Right renal pelvis (tissue), 4 donors: ENCODE results near the gene UBASH3B. TPM values are rescaled to one million over a fixed set of nuclear protein-coding genes. Genes with fewer than 3 reads are reported as not detected.
"Not testable (repeated sequence)": the region's sequence is repeated elsewhere in the genome, so short reads cannot be mapped to it uniquely, and the experiment has no call there.

Experiments used
- DNase-seq, 4 donors: peaks; one replicate each; pipeline ENCODE4 v3.0.0-alpha.2; 2013; ENCODE audit warnings: low read depth in 4 of 4, low spot score in 3 of 4, missing footprints in 1 of 4
- polyA plus RNA-seq, 4 donors: library from polyadenylated mRNA; unstranded; fragments of 120-200 nt; gene quantifications; one replicate each; pipeline ENCODE4 v1.2.1, GENCODE V29; 2013; ENCODE audit not compliant: insufficient read length in 4 of 4

Gene UBASH3B
- polyA plus RNA-seq, 4 donors: 7.3 to 9.0 (median 7.9) TPM

DNA sequence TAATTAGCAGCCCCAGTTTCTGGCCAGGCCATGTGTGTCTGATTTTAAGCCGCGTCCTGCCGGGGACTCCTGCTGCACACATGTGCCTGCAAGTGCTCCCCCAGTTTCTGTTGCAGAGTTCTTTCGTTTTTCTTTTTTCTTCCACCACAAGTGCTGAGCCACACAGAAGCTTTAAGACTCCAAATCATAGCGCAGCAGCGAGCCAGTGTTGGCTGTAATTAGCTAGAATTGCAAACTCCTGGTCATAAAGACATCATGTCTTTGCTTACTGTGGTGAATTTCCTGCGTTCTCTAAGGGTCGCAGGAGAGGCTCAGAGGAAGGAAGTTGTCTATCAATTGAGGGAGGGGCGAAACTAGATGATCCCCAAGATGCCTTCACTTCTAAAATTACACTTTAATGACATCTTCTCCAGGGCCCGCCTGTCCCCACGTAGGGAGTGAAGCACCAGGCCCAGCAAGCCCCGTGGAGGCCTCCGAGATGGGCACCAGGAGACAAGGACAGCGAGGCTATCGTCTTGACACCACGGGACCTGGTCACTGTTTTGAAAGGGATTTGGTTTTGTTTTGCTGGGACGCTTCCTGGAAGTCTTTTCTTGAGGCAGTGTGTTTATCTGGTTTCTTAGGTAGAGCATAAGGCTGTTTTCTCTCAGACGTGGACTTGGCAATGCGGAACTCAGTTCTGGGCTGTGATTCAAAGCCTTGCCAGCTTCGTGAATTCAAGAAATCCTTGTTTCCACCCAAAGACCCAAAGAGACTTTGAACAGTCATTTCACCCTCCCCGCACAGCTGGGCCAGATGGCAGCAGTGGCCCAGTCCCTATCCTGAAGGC is 71.8 kb downstream of the UBASH3B start:
- no peak for DNase-seq

DNA sequence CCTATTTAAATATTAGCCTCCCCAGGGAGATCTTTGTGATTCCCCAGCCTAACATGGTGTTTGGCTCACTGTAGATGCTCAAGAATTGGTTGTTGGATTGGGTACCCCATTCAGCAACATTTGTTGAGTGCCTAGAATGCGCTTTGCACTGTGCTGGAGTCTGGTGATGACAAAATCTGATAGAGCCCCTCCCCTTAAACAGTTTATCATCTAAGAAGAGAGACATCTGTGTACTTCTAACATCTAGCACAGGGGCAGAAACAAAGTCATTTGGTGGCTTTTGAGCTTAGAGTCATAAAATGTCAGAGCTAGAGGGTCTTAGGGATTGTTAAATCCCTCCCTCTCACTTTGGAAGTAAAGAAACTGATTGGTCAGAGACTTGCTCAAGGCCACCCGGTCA is 73.0 kb downstream of the UBASH3B start:
- no peak for DNase-seq

DNA sequence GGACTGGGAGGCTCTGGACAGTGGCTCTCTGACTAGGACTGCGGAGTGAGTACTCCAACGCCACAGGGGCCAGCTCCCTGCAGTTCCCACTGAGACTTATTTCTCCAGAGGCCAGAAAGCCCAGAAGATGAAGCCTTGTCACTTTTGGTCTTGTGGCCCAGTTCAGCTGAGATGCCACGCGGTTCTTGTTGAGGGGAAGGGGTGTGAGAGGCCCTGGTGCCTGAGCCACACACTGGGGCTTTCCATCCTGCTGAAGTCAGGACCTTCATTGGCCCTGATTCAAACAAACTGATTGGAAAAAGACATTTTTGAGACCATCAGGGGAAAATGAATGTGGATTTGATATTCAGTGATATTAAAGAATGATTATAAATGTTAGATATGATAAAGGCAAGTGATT is 73.6 kb downstream of the UBASH3B start:
- DNase-seq: no peak

DNA sequence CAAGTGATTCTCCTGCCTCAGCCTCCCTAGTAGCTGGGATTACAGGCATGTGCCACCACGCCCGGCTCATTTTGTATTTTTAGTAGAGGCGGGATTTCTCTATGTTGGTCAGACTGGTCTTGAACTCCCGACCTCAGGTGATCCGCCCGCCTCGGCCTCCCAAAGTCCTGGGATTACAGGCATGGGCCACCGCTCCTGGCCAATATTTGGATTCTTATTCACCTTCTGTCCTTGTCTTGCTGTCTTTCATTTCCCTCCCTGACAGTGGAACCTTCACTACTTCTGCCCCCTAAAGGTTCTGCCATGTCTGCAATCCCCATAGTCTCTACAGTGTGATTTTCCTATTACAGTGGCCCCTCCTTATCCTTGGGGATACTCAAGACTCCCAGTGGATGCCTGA is 75.2 kb downstream of the UBASH3B start:
- not testable (repeated sequence) for DNase-seq

DNA sequence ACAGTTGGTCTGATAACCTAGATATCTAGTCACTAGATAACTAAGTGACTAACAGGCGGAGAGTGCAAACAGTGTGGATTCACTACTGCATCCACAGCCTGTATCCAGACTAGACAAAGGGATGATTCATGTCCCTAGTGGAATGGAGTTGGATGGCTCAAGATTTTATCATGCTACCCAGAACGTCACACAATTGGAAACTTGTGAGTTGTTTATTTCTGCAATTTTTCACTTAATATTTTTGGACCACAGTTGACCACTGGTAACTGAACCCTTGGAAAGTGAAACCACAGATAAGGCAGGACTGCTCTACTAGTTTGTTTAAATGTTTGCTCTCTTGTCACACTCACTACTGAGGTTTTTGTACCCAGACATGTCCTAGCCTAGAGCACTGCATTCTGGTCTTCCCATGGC is 76.0 kb downstream of the UBASH3B start:
- DNase-seq: no peak

DNA sequence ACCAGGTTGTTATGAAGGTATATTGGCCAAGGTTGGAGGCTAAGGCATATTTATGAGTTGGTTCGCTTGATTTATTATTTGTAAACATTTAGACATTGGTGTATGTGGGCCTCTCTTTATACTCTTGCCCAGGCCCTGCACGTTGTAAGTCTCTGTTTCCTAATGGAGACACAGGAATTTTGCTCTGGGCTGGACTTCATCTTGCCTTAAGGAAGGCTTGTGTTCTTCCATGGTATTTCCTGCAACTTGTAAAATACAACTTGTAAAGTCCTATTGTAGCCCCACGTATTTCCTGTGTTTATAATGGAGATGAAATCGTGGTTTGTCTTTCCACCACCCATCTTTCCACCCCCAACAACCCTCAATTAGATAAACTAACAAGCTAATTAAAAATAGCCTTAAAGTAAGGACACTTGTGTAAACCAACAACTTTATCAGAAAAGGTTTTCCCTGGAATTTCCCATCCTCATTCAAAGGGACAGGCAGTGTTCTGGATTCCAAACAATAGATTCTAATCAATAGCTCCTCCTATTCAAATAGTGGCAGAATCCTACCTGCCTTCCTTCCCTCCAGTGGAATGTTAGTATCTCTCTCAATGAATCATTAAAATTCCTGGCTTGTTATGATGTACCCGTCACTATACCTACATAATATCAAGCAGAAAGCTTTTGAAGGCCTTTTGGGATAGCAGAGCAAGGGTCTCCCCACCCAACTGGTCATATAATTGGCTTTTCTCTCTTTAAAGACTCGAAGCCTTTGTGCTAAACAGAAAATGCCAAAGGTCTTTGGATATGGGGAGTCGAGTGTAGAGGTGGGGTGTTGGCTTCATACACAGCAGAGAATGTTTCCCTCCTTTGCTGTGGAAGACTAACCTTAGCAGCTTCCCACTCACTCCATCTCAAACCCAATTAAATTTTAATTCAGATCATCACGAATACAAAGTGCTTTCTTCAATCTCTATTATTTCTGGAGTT is 77.1 kb downstream of the UBASH3B start:
- no peak for DNase-seq

DNA sequence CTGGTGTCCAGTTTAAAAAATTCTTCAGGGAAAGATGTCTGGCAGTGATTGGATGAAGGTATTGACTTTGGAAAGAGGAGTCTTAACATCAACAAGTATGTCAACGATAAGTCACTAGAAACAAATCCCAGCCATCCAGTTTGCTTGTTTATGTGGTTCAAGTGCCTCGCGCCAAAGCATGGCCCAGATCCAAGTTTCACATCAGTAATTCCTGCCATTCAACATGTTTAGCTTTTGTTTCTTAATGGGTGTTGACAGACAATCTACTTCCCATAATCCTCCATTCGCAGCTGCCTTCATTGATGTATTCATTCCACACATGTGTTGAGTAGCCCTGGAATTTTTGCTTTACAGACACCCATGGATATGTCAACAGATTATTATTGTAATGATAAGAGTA is 77.8 kb downstream of the UBASH3B start:
- DNase-seq: no peak

DNA sequence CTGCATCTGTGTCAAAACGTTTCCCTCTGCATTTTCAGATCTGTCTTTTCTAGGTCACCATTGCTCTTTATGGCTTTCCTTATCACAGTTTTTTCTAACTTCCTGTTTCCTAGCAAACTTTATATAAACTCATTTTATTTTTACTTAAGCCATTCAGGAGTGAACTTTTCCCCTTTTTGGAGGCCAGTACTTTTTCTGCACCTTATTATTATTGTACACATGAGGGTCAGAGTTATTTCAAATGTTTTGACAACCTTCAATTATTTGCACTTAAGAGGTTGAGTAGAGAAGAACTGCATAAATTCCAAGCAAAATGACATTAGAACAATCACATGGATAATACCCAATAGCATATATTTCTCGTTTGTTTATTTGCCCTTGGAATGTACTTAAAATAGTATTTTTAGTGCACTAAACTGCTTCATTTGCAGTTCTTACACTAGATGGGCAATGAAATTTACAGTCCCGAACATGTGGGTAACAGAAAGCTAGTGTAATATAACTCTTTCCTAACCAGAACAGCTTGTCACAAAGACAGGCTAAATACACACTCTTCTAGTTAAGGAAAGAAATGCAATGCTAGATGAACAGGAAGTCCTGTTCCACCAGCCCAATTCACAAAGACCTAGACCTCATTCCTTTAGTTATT is 79.5 kb downstream of the UBASH3B start:
- DNase-seq: no peak

DNA sequence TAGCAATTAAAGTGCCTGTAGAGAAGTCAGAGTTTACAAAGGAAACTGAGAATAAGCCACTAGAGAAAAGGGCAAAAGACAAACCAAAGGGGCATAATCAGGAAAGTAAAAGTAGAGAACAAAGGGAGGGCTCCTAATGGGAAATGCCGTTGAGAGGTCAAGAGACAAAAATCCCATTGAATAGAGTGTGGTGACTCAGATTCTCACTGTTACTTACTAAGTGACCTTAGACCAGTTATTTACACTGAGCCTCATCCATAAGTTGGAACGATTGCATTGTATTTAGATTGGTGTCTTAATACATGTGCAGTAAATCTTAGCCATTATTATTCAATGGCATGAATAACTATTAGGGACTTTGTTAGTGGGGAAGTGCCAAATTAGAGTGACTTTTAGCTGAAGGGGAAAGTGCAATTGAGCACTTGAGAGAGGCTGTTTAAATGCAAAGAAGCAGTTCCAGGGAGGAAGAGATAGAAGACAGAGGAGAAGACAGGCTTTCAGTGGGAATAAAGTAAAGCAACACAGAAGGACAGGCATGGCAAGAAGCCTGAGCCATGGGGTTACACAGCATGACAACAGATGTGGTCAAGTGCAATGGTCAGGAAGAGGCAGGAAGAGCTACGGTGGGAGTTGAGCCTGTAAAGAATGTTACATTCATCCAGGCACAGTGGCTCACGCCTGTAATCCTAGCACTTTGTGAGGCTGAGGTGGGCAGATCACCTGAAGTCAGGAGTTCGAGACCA is 82.6 kb downstream of the UBASH3B start:
- DNase-seq: no peak

DNA sequence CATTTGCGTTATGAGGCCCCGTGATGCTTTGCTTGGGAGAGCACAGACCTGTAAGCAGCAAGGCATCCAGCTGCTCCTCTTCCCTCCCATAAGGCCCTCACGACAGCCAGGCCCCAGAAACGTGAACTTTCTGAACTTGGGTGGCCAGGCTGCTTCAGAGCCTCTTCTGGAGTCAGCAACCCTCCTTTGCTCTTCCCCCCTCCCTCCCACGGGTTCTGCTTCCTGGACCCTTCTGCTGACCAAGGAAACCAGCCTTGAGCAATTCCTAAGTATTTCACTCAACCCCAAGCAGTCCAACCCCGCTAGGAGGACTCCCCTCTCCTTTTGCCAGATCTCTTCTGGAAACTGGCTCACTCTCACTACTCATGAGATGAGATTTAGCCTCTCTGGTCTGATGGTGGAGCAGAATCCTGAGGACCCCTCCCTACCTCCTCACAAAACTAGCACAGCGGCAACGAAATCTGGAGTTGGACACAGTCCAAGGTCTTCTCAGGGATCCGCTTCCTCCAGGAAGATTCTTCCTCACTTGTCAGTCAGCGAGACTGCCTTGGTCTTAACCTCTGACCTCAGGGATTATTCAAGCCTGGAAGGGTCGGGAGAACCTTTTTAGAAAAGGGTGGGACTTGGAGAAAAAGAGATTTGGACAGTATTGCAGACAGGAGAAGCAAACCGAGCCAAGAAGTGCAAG is 86.2 kb downstream of the UBASH3B start:
- no peak for DNase-seq

DNA sequence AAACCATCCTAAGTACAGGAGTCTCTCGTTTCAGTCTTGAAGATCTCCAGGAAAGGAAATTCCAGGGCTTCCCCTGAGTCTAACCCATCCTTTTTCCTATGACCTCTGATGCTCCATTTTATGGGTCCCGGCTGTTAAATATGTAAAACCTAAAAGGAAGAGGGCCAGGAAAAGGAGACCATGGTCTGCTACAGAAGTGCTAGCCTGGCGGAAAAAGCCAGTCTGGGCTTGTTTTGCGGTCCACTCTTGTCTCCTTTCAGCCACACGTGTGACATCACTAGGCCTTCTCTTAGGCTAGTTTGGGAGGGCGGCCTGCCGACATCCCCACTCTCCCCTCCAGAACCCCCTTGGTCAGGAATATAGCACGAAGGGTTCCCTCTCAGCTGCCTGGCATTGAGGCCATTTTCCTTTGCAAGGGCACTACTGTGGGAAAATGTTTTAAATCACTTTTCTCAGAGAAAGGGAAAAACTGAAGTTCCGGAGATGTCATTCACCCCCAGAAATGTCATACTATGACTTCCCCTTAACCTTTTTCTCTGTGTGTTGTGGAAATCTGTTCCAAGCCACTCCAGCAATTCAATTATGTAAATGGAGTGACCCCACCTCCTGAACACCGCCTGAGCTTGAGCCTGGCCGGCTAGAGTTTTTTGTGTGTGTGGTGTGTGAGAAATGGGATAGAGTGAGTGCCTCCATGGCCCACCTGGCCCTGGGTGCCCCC is 86.9 kb downstream of the UBASH3B start:
- no peak for DNase-seq

DNA sequence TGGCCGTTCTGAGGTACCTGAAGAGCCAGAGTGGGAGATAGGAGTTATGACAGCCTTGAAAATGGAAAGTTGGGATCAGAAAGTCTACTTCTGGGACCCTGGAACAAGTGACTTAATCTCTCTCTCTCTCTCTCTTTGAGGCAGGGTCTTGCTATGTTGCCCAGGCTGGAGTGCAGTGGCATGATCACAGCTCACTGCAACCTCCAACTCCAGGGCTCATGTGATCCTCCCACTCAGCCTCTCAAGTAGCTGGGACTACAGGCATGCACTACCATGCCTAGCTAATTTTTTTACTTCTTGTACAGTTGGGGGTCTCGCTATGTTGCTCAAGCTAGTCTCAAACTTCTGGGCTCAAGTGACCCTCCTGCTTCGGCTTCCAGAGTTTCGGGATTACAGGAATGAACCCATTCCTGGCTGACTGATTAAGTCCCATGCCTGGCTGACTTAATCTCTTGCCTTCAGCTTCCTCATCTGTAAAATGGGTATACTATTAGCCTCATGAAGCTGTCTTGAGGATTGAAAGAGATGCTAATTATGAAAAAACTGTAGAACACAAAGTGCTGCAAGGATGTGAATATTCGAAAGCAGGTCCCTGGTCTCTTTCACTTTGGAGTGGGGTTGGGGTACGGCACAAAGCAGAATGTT is 87.7 kb downstream of the UBASH3B start:
- DNase-seq: no peak

DNA sequence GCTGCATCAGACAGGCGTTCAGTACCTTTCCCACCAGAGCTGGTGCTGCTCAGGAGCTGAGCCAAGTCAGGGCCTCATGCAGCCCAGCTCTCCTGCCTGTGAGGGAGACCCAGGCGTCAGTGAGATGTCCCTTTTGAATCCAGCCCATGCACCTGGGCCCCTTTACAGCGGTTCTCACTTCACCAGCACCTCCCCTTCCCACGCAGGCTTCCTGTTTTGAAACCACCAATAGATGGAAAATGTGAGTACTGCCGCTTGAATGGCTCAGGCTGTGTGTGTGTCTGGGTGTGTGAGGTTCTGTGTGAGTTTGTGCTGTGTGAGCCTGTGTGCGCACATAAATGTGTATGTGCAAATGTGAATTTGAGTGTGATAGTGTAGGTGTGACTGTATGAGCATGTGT is 88.4 kb downstream of the UBASH3B start:
- no peak for DNase-seq

DNA sequence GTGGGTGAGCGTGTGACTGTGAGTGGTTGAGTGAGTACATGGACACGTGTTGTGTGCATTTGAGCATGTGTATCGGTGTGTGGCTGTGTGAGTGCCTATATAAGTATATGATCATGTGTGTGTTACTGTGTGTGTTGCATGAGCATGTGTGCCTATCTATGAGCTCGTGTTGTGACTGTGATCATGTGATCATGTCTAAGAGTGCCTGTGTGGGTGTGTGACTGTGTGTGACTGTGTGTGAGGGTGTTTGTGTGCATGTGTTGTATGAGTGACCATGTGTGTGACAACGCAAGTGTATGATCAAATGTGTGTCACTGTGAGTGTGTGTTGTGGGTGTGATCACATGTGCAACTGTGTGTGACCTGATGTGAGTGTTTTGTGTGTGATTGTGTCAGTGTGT is 88.8 kb downstream of the UBASH3B start:
- DNase-seq: no peak

DNA sequence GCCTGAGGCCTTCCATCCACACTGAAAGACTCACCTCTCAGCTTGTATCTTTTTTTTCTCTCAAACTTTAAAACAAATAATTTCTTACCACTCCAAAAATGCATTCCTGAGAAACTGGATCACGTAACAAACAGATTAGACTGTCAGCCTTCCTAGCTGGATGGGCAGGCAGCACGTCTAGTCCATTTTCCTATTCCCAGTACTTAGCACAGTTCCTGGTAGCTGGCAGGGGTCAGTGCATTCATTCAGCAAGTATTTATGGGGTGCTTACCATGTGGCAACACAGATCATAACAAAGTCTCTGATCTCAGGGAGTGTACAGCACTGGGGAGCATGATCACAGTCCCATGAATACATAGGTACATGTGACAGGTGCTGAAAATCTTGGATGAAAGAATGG is 89.6 kb downstream of the UBASH3B start:
- no peak for DNase-seq

DNA sequence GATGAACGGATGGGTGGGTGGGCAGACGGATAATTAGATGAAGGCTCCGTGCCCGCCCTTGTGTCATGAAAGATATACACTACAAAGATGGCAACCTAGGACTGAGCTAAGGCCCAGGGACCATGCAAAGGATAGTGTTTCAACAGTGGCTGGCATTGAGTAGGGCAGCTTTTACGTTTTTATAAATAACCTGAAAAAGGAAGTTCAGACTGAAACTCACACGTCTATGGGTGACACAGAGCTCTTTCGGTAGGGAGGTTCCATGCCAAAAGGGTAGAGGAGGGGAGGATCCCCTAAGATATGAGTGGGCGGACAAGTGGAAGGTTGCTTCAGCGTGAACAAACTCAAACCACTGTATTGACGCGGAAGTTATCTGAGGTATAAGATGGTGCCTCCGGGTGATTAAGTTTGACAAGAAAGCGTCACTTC is 90.5 kb downstream of the UBASH3B start:
- no peak for DNase-seq

DNA sequence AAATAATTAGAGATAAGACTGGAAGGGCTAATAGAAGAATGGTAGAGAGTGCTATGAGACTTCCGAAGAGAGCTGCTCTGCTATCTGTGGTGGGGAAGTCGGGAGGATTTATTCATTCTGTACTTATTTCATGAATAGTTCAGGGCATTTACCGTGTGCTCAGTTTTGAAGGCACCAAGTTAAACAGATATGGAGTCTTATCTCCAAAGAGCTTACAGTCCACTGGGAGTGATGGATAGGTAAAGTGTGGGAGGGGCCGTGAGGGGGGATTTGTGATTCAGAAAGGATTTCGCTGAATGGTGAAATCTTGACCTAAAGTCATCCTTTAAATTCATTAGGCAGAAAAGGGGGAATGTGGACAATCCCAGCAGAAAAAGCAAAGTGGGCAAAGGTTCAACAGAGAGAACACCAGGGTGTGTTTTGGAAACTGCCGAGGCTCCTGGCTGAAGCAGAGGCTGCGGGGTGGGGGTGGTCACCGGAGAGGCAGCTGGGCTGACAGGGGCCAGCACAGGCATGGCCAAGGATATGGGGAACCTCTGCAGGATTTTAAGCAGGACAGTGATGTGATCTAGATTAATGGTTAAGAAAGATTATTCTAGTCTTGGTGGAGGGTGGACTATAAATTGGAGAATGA is 91.2 kb downstream of the UBASH3B start:
- no peak for DNase-seq

DNA sequence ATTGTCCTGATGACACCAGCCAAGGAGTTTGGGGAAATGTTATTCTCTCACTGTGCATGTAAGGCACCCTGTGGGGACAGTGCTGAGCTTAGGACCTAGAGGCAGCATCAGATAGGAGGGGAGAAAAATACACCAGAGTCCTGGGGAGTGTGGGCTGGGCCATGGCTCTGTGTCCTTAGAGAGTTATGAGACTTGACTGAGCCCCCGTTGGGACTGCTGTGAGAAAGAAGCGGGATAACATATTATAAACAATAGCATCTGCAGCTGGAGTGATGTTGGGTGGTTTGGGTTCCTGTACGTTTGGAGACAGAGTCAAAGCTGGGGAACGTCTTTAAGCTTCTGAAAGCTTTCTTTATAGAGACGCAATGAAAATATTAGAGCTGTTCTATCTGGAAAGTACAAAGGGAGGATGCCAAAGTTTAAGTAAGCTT is 91.8 kb downstream of the UBASH3B start:
- no peak for DNase-seq
